Sciatic nerve (tissue), 2 donors: ENCODE results near the gene TOX2. TPM values are rescaled to one million over a fixed set of nuclear protein-coding genes. Genes with fewer than 3 reads are reported as not detected.
"Not testable (repeated sequence)": the region's sequence is repeated elsewhere in the genome, so short reads cannot be mapped to it uniquely, and the experiment has no call there.

Experiments
- ATAC-seq: fragments of 200-7000 bp; cut with Tn5 transposase; one replicate; pipeline ENCODE4 v1.9.1; 2020; ENCODE audit warnings: mild to moderate bottlenecking, moderate library complexity
- DNase-seq: peaks from one replicate; pipeline ENCODE4 v3.0.0-alpha.2; 2020; ENCODE audit warnings: low spot score
- intact Hi-C: fragments of 100-400 bp; cut with DNase I; formaldehyde crosslinking; loops from one replicate; pipeline ENCODE4 v1.14.2; 2022
- total RNA-seq: library from RNA; stranded (reverse); fragmentation: NEBNext Ultra II Directional; extraction: Animal tissue kit (Norgen Biotek cat#: 25700); gene quantifications from one replicate; pipeline ENCODE4 v1.2.1, GENCODE V29; 2021
- donor health status: DM: no; HTN: no; CAD: no.
- donor health status: DM: no; HTN: no; CAD: no.

TOX2 gene
- total RNA-seq, 1 donor from 2014 or later, result 2.1 TPM

GRCh38 chr20:44034451-44034850, 119.8 kb downstream of the TOX2 start:
- intact Hi-C loops, result no loop called here
- no peak for DNase-seq
- no peak for ATAC-seq

- ATAC-seq, result no peak
- DNase-seq, result peak; percentile 15
These were observed 120.4 kb downstream of the TOX2 start for GRCh38 chr20:44034965-44035635.

GRCh38 chr20:44035924-44036323, 121.3 kb downstream of the TOX2 start:
- DNase-seq (peak; percentile 15), ATAC-seq (no peak)
- intact Hi-C loops, result no loop called here

More at GRCh38 chr20:44034965-44035635, 120.4 kb downstream of the TOX2 start:
- intact Hi-C loops, result no loop called here

- ATAC-seq (no peak), DNase-seq (no peak)
- intact Hi-C loops, result no loop called here
These were observed 121.8 kb downstream of the TOX2 start for GRCh38 chr20:44036441-44036840.

GRCh38 chr20:44038681-44039123, 124.0 kb downstream of the TOX2 start:
- intact Hi-C loops, result no loop called here
- DNase-seq (peak; percentile 18), ATAC-seq (no peak)

GRCh38 chr20:44039147-44039546, 124.5 kb downstream of the TOX2 start:
- ATAC-seq (no peak), DNase-seq (no peak)
- intact Hi-C loops, result no loop called here

GRCh38 chr20:44039741-44040140, 125.1 kb downstream of the TOX2 start:
- DNase-seq, result peak; percentile 19
- intact Hi-C loops, result no loop called here
- no peak for ATAC-seq

- intact Hi-C loops, result no loop called here
- no peak for DNase-seq
- no peak for ATAC-seq
These were observed 125.7 kb downstream of the TOX2 start for GRCh38 chr20:44040202-44040915.

- ATAC-seq, result no peak
- intact Hi-C loops, result no loop called here
- peak; percentile 22 for DNase-seq
These were observed 126.3 kb downstream of the TOX2 start for GRCh38 chr20:44041001-44041400.

GRCh38 chr20:44044712-44045111, 130.1 kb downstream of the TOX2 start:
- intact Hi-C loops, ATAC-seq, DNase-seq: not testable (repeated sequence)

GRCh38 chr20:44050327-44050726, 135.7 kb downstream of the TOX2 start:
- ATAC-seq (no peak), DNase-seq (no peak)
- intact Hi-C loops, result no loop called here

- DNase-seq (peak; percentile 50), ATAC-seq (no peak)
- intact Hi-C loops, result no loop called here
These were observed 136.4 kb downstream of the TOX2 start for GRCh38 chr20:44050925-44051660.

GRCh38 chr20:44051661-44052000, 137.0 kb downstream of the TOX2 start:
- ATAC-seq (no peak), DNase-seq (peak; percentile 33)
- intact Hi-C loops, result no loop called here

- ATAC-seq (no peak), DNase-seq (peak; percentile 17)
- intact Hi-C loops, result no loop called here
These were observed 137.5 kb downstream of the TOX2 start for GRCh38 chr20:44052166-44052565.

GRCh38 chr20:44053046-44053445, 138.4 kb downstream of the TOX2 start:
- intact Hi-C loops, result no loop called here
- ATAC-seq, result no peak
- peak; percentile 13 for DNase-seq

- ATAC-seq, result no peak
- intact Hi-C loops, result no loop called here
- DNase-seq, result peak; percentile 14
These were observed 139.5 kb downstream of the TOX2 start for GRCh38 chr20:44054118-44054517.

GRCh38 chr20:44054849-44055248, 140.2 kb downstream of the TOX2 start:
- intact Hi-C loops, result no loop called here
- ATAC-seq, result no peak

GRCh38 chr20:44056010-44056698, 141.5 kb downstream of the TOX2 start:
- intact Hi-C loops, result no loop called here
- ATAC-seq (no peak), DNase-seq (peak; percentile 54)

More at GRCh38 chr20:44054849-44055248, 140.2 kb downstream of the TOX2 start:
- DNase-seq, result peak; percentile 6
